B cell (primary cell): Measurements from ENCODE around the gene EEPD1. TPM values are rescaled to one million over a fixed set of nuclear protein-coding genes. Genes with fewer than 3 reads are reported as not detected.

Experiments
- ATAC-seq: fragments of 200-7000 bp; cut with Tn5 transposase; one replicate; pipeline ENCODE4 v1.10.0; 2021; ENCODE audit warnings: low read depth, mild to moderate bottlenecking, moderate number of reproducible peaks, moderate library complexity
- CTCF ChIA-PET: fragments of 350-600 bp; sonication (Branson Sonifier 250); formaldehyde crosslinking; loops from one replicate; lab custom pipeline; 2021; ENCODE audit warnings: antibody characterized with exemption, inconsistent platforms; lab: Charles Lee
- POLR2A ChIA-PET: fragments of 350-600 bp; sonication (Branson Sonifier 250); formaldehyde crosslinking; loops from one replicate; lab custom pipeline; 2021; ENCODE audit warnings: antibody characterized with exemption; lab: Charles Lee
- DNase-seq: peaks from one replicate; pipeline ENCODE4 v3.0.0; 2013
- H2AFZ ChIP-seq: 2 replicates; pipeline ENCODE4 v1.6.1; 2012; ENCODE audit warnings: mild to moderate bottlenecking, low read depth, low read length; ENCODE audit not compliant: insufficient read depth, poor library complexity, severe bottlenecking
- H3K27ac ChIP-seq, 2 donors: 1 replicate in 1 of 2; 2 replicates in 1 of 2; pipeline ENCODE4 v1.5.1; 2012 to 2013; ENCODE audit warnings: low read length in 2 of 2, mild to moderate bottlenecking in 2 of 2, moderate library complexity in 1 of 2
- H3K27me3 ChIP-seq, 4 experiments: fragments of 200-600 bp in 1 of 4; sonication (generic) in 1 of 4; replicated peaks in 1 of 4; 1 replicate in 2 of 4; 2 replicates in 2 of 4; pipeline versions ENCODE4 v1.6.1 to v1.7.0; 2013 to 2016; ENCODE audit warnings: low read length in 3 of 4, mild to moderate bottlenecking in 2 of 4, mixed read lengths in 1 of 4, moderate library complexity in 1 of 4; ENCODE audit not compliant: insufficient read depth in 4 of 4, control insufficient read depth in 3 of 4; ENCODE audit errors: control extremely low read depth in 1 of 4
- H3K36me3 ChIP-seq, 2 experiments: replicated peaks in 1 of 2; 1 replicate in 1 of 2; 2 replicates in 1 of 2; pipeline versions ENCODE4 v1.6.1 to v1.7.1; 2013; ENCODE audit warnings: low read length in 1 of 2; ENCODE audit not compliant: insufficient read depth in 2 of 2, control insufficient read depth in 1 of 2; ENCODE audit errors: control extremely low read depth in 1 of 2, extremely low read depth in 1 of 2
- H3K4me1 ChIP-seq, 2 donors: fragments of 200-600 bp in 1 of 2; sonication (generic) in 1 of 2; 1 replicate in 1 of 2; 2 replicates in 1 of 2; pipeline versions ENCODE4 v1.5.1 to v1.6.1; 2013 to 2017; ENCODE audit warnings: low read length in 2 of 2; ENCODE audit not compliant: control insufficient read depth in 2 of 2, insufficient read depth in 2 of 2
- H3K4me2 ChIP-seq: replicated peaks from 2 replicates; pipeline ENCODE3; 2012; ENCODE audit warnings: mild to moderate bottlenecking, low read depth, low read length; ENCODE audit not compliant: poor library complexity, severe bottlenecking
- H3K4me3 ChIP-seq, 5 experiments: fragments of 200-600 bp in 1 of 5; sonication (generic) in 1 of 5; 1 replicate in 3 of 5; 2 replicates in 2 of 5; pipeline versions ENCODE4 v1.5.1 to v1.7.0; 2011 to 2016; ENCODE audit warnings: low read length in 4 of 5, mild to moderate bottlenecking in 4 of 5, low read depth in 2 of 5, control low read depth in 1 of 5, moderate library complexity in 1 of 5; ENCODE audit not compliant: insufficient read depth in 1 of 5; ENCODE audit errors: control extremely low read depth in 1 of 5, extremely low read depth in 1 of 5
- H3K79me2 ChIP-seq: fragments of 200-600 bp; sonication (generic); one replicate; pipeline ENCODE4 v1.6.0; 2016; ENCODE audit warnings: low read length; ENCODE audit not compliant: control insufficient read depth, insufficient read depth
- H3K9ac ChIP-seq: fragments of 200-600 bp; sonication (generic); 2 replicates; pipeline ENCODE4 v1.6.1; 2017; ENCODE audit warnings: mild to moderate bottlenecking, low read length, moderate library complexity
- H3K9me3 ChIP-seq, 3 donors: one replicate each; pipeline versions ENCODE4 v1.6.1 to v1.7.1; 2013; ENCODE audit warnings: low read length in 2 of 3; ENCODE audit not compliant: control insufficient read depth in 2 of 3, insufficient read depth in 1 of 3; ENCODE audit errors: control extremely low read depth in 1 of 3
- H4K20me1 ChIP-seq: 2 replicates; pipeline ENCODE4 v1.6.0; 2012; ENCODE audit warnings: mild to moderate bottlenecking, low read length; ENCODE audit not compliant: insufficient read depth, control insufficient read depth, poor library complexity, severe bottlenecking
- H3K27ac Mint-ChIP-seq: one replicate; pipeline ENCODE4 v1.8.0; 2021; ENCODE audit warnings: mixed read lengths
- H3K27me3 Mint-ChIP-seq: one replicate; pipeline ENCODE4 v1.8.0; 2021; ENCODE audit warnings: mixed read lengths
- H3K4me1 Mint-ChIP-seq: one replicate; pipeline ENCODE4 v1.8.0; 2021; ENCODE audit warnings: mixed read lengths
- H3K4me3 Mint-ChIP-seq: one replicate; pipeline ENCODE4 v1.8.0; 2021; ENCODE audit warnings: mixed read lengths
- H3K9me3 Mint-ChIP-seq: one replicate; pipeline ENCODE4 v1.8.0; 2022; ENCODE audit warnings: mixed read lengths; ENCODE audit not compliant: insufficient read depth
- CTCF ChIP-seq: fragments of 200-600 bp; IDR thresholded peaks from one replicate; pipeline ENCODE4 v1.8.0; 2022; ENCODE audit warnings: antibody characterized with exemption, mild to moderate bottlenecking
- EZH2 ChIP-seq: IDR thresholded peaks from 2 replicates; pipeline ENCODE4 v1.6.1; 2012; ENCODE audit warnings: borderline replicate concordance, low read depth, mild to moderate bottlenecking, moderate library complexity, low read length; ENCODE audit not compliant: insufficient read depth, poor library complexity, severe bottlenecking
- WGBS: methylation state at CpG from one replicate; pipeline ENCODE4 v1.1.5; 2013; ENCODE audit warnings: missing lambda C conversion rate; ENCODE audit not compliant: insufficient coverage; 5-methylcytosine and 5-hydroxymethylcytosine counted together
- intact Hi-C: fragments of 100-400 bp; cut with micrococcal nuclease; formaldehyde crosslinking; loops from one replicate; pipeline ENCODE4 v1.10.0; 2022
- polyA plus RNA-seq: library from polyadenylated mRNA; depleted of rRNA; stranded (reverse); fragments of >200 nt; gene quantifications from 2 replicates; pipeline ENCODE4 v1.2.3, GENCODE V29; 2012
- total RNA-seq, 2 donors: library from RNA; stranded (reverse); fragments of 120-200 nt in 1 of 2; gene quantifications; 1 replicate in 1 of 2; 2 replicates in 1 of 2; pipeline versions ENCODE4 v1.2.3 to v1.2.4, GENCODE V29; 2013 to 2022

The EEPD1 gene
- total and polyA plus RNA-seq, 2 donors (not counting 1 experiment from before 2014, with no cell fraction given): 0.49 to 4.1 TPM

- H3K9me3 Mint-ChIP-seq: no peaks in the 10 kb centered on the region
- no peak overlapping the region for H3K4me3 Mint-ChIP-seq
- H3K9me3 ChIP-seq: no peaks in the 10 kb centered on the region
- ChIA-PET POLR2A (no interaction called here), CTCF (no interaction called here)
- no peak overlapping the region for H3K9ac ChIP-seq
- no peak for TF ChIP-seq CTCF
- no peak for TF ChIP-seq EZH2
- ATAC-seq (no peak), DNase-seq (no peak)
- no peak overlapping the region for H3K4me2 ChIP-seq
- H3K36me3 ChIP-seq: no peaks in the 10 kb centered on the region
- H3K4me3 ChIP-seq: no peak overlapping the region
- no peak overlapping the region for H2AFZ ChIP-seq
- intact Hi-C loops: no loop called here
- H3K4me1 Mint-ChIP-seq: peaks cover 17% of the 10 kb centered on the region
- H3K79me2 ChIP-seq: no peaks in the 10 kb centered on the region
- H3K4me1 ChIP-seq: peaks cover 10 to 11% of the 10 kb centered on the region in 2 donors
- H3K27ac Mint-ChIP-seq: no peak overlapping the region
- H3K27ac ChIP-seq: no peak overlapping the region
- no peaks in the 10 kb centered on the region for H4K20me1 ChIP-seq
- 100% methylated on average over 2 of the region's 7 CpGs for WGBS
- H3K27me3 Mint-ChIP-seq: peaks cover 26% of the 10 kb centered on the region
- no peaks in the 10 kb centered on the region for H3K27me3 ChIP-seq
Measured at GRCh38 chr7:36278620-36279172, 125.6 kb downstream of the EEPD1 start.

GRCh38 chr7:36279200-36279925 is 126.3 kb downstream of the EEPD1 start:
- H3K79me2 ChIP-seq: no peaks in the 10 kb centered on the region
- no peak overlapping the region for H2AFZ ChIP-seq
- no peak overlapping the region for H3K4me3 ChIP-seq
- no peak for ATAC-seq
- intact Hi-C loops: no loop called here
- Mint-ChIP-seq H3K9me3 (no peaks in the 10 kb centered on the region), H3K4me3 (no peak overlapping the region), H3K4me1 (peaks cover 23% of the 10 kb centered on the region), H3K27me3 (peaks cover 26% of the 10 kb centered on the region), H3K27ac (no peak overlapping the region)
- H4K20me1 ChIP-seq: no peaks in the 10 kb centered on the region
- no peaks in the 10 kb centered on the region for H3K27me3 ChIP-seq
- ChIA-PET CTCF (no interaction called here), POLR2A (no interaction called here)
- H3K4me2 ChIP-seq: no peak overlapping the region
- no peak overlapping the region for H3K9ac ChIP-seq
- no peaks in the 10 kb centered on the region for H3K36me3 ChIP-seq
- H3K4me1 ChIP-seq: peaks cover 16 to 18% of the 10 kb centered on the region in 2 donors
- H3K9me3 ChIP-seq: no peaks in the 10 kb centered on the region
- WGBS: 90% methylated on average over 7 of the region's 9 CpGs
- no peak for TF ChIP-seq EZH2
- TF ChIP-seq CTCF: no peak
- H3K27ac ChIP-seq: no peak overlapping the region
- no peak for DNase-seq
